ENCODE results near the gene PCDHA10. TPM values are rescaled to one million over a fixed set of nuclear protein-coding genes. Genes with fewer than 3 reads are reported as not detected.

The PCDHA10 gene
- total and polyA plus RNA-seq, 2 of the 13 experiments (the other 11 are each of a cell fraction or from before 2014, with no cell fraction given): 0.01 to 0.02 TPM

GRCh38 chr5:140808889-140809291, 46.8 kb upstream of the PCDHA10 start:
- H3K27me3 ChIP-seq (ENCODE audit: control insufficient read depth in 1 of 2, insufficient read depth in 2 of 2, low read length in 2 of 2): no peaks in the 10 kb centered on the region; a peak in 1 of 5 replicates
- DNase-seq (ENCODE audit: low spot score): no peak
- H3K4me2 ChIP-seq (ENCODE audit: low read depth, low read length): no peak overlapping the region
- H3K27ac ChIP-seq (ENCODE audit: extremely low read length, insufficient read depth, low read length): no peak overlapping the region
- BruUV-seq (replicated peaks): no TSS peak
- TF ChIP-seq NFYB (CRISPR knock-in tag; IDR thresholded peaks at IDR 0.05): no peak
- TF ChIP-seq JARID2 (CRISPR knock-in tag; IDR thresholded peaks at IDR 0.05; ENCODE audit: insufficient replicate concordance): no peak
- TF ChIP-seq RFXAP (CRISPR knock-in tag; IDR thresholded peaks at IDR 0.05; ENCODE audit: borderline replicate concordance): no peak
- no peak for TF ChIP-seq AHR (CRISPR knock-in tag; IDR thresholded peaks at IDR 0.05)
- TF ChIP-seq AHDC1 (CRISPR knock-in tag; IDR thresholded peaks at IDR 0.05; ENCODE audit: borderline replicate concordance): no peak
- no peak for TF ChIP-seq SOX13 (IDR thresholded peaks at IDR 0.05)
- no peak for TF ChIP-seq SOX13 (CRISPR knock-in tag; conservative IDR thresholded peaks at IDR 0.05 in 1 of 2, IDR thresholded peaks at IDR 0.05 in 1 of 2)
- no peak for TF ChIP-seq AKAP8 (CRISPR knock-in tag; IDR thresholded peaks at IDR 0.05)
- no peak for TF ChIP-seq ZNF891 (CRISPR knock-in tag; IDR thresholded peaks at IDR 0.05)
- no peak for TF ChIP-seq ZNF496 (CRISPR knock-in tag; IDR thresholded peaks at IDR 0.05; ENCODE audit: insufficient replicate concordance)
- TF ChIP-seq ZBTB21 (CRISPR knock-in tag; IDR thresholded peaks at IDR 0.05): no peak
- no peak for TF ChIP-seq ZMAT3 (CRISPR knock-in tag; conservative IDR thresholded peaks at IDR 0.05)
- TF ChIP-seq CREB1 (IDR thresholded peaks at IDR 0.05): no peak
- no peak for TF ChIP-seq CREB1 (CRISPR knock-in tag; IDR thresholded peaks at IDR 0.05)
- TF ChIP-seq ZNF773 (CRISPR knock-in tag; IDR thresholded peaks at IDR 0.05; ENCODE audit: borderline replicate concordance): no peak
- TF ChIP-seq ERF (CRISPR knock-in tag; IDR thresholded peaks at IDR 0.05): no peak
- TF ChIP-seq ZNF776 (CRISPR knock-in tag; IDR thresholded peaks at IDR 0.05): no peak
- H2AFZ ChIP-seq (ENCODE audit: low read length): no peak overlapping the region
- no peak overlapping the region for H3K9ac ChIP-seq (ENCODE audit: insufficient read depth, low read depth, low read length)
- ChIA-PET POLR2A (no interaction called here), CTCF (ENCODE audit: low intra/inter-chr PET ratio, low total read pairs) (no interaction called here)
- 86% methylated on average over 26 of the region's 43 CpGs for WGBS (ENCODE audit: low lambda C conversion rate)
- in situ Hi-C loops (cut with HindIII; ENCODE audit: extremely low pct_ligation_motif_present, low pct_unique_long_range_greater_than_20kb): no loop called here
- H3K4me3 ChIP-seq (replicated peaks in 1 of 3; ENCODE audit: insufficient read depth in 1 of 3, low read depth in 2 of 3, low read length in 3 of 3): no peak overlapping the region
- H3K4me1 ChIP-seq (ENCODE audit: insufficient read depth, low read length): no peaks in the 10 kb centered on the region
- no peak for ATAC-seq
- H4K20me1 ChIP-seq (ENCODE audit: insufficient read depth, low read length): no peaks in the 10 kb centered on the region
- intact Hi-C loops (cut with micrococcal nuclease; ENCODE audit: unreplicated experiment): no loop called here
- H3K79me2 ChIP-seq (ENCODE audit: insufficient read depth, low read length): no peaks in the 10 kb centered on the region
- FAIRE-seq: no peak
- peaks cover 11% of the 10 kb centered on the region; the same call in 1 of the 2 replicates for H3K9me3 ChIP-seq (ENCODE audit: low read length)
- H3K36me3 ChIP-seq (replicated peaks in 1 of 2; ENCODE audit: control insufficient read depth in 1 of 2, insufficient read depth in 2 of 2, low read length in 2 of 2): no peaks in the 10 kb centered on the region
